HepG2 (cell line): ENCODE measurements around the gene CYBB. TPM values are rescaled to one million over a fixed set of nuclear protein-coding genes. Genes with fewer than 3 reads are reported as not detected.

ENCODE experiments used
- ATAC-seq: fragments of 200-7000 bp; cut with Tn5 transposase; 3 replicates; pipeline ENCODE4 v1.9.1; 2020; ENCODE audit warnings: mild to moderate bottlenecking, moderate library complexity
- BruUV-seq: library from RNA; stranded (reverse); fragments of 400-500 nt; replicated peaks from 2 replicates; lab custom pipeline; 2021; lab: Mats Ljungman, UMichigan
- CTCF ChIA-PET: fragments of 300-600 bp; formaldehyde crosslinking; extraction: SDS; loops from one replicate; lab custom pipeline; 2021; ENCODE audit warnings: low total read pairs, inconsistent platforms, low intra/inter-chr PET ratio; lab: Yijun Ruan, JAX
- POLR2A ChIA-PET: fragments of 350-600 bp; sonication (Branson Sonifier 250); formaldehyde crosslinking; loops from one replicate; lab custom pipeline; 2020; ENCODE audit warnings: antibody characterized with exemption, inconsistent platforms; lab: Yijun Ruan, JAX
- DNase-seq: peaks from one replicate; pipeline ENCODE4 v3.0.0-alpha.2; 2015; ENCODE audit warnings: low spot score
- FAIRE-seq: peaks from 3 replicates; lab custom pipeline; 2011; peaks lifted over from hg19 to GRCh38; lab: Jason Lieb, UNC
- H2AFZ ChIP-seq: one replicate; pipeline ENCODE4 v1.6.1; 2011; ENCODE audit warnings: low read length, inconsistent platforms
- H3K27ac ChIP-seq: fragments of 300-600 bp; 3 replicates; pipeline ENCODE4 v1.8.0; 2011; ENCODE audit warnings: mixed run types, mild to moderate bottlenecking, mixed read lengths, low read length, inconsistent platforms; ENCODE audit not compliant: insufficient read depth; ENCODE audit errors: extremely low read length
- H3K27me3 ChIP-seq, 2 experiments: fragments of 200-600 bp in 1 of 2; 2 replicates in 1 of 2; 3 replicates in 1 of 2; pipeline versions ENCODE4 v1.6.0 to v1.8.0; 2011; ENCODE audit warnings: low read length in 2 of 2, mild to moderate bottlenecking in 2 of 2, moderate library complexity in 2 of 2, inconsistent platforms in 1 of 2; ENCODE audit not compliant: insufficient read depth in 2 of 2, control insufficient read depth in 1 of 2
- H3K36me3 ChIP-seq, 2 experiments: fragments of 200-600 bp in 1 of 2; replicated peaks in 1 of 2; 2 replicates in 1 of 2; 3 replicates in 1 of 2; pipeline versions ENCODE4 v1.5.1 to v1.8.0; 2011; ENCODE audit warnings: low read length in 2 of 2, inconsistent platforms in 1 of 2; ENCODE audit not compliant: insufficient read depth in 2 of 2, control insufficient read depth in 1 of 2
- H3K4me1 ChIP-seq: 2 replicates; pipeline ENCODE4 v1.5.1; 2012; ENCODE audit warnings: low read length, inconsistent platforms; ENCODE audit not compliant: insufficient read depth
- H3K4me2 ChIP-seq: 2 replicates; pipeline ENCODE4 v1.6.0; 2011; ENCODE audit warnings: low read depth, low read length, inconsistent platforms
- H3K4me3 ChIP-seq, 3 experiments: fragments of 200-600 bp in 1 of 3; sonication (generic), shearing (Covaris generic) in 1 of 3; replicated peaks in 1 of 3; 2 replicates each; pipeline ENCODE4 v1.5.1; 2011 to 2016; ENCODE audit warnings: low read length in 3 of 3, inconsistent platforms in 2 of 3, low read depth in 2 of 3, mild to moderate bottlenecking in 2 of 3, control low read depth in 1 of 3, mixed read lengths in 1 of 3; ENCODE audit not compliant: insufficient read depth in 1 of 3
- H3K79me2 ChIP-seq: one replicate; pipeline ENCODE4 v1.6.1; 2011; ENCODE audit warnings: low read length, inconsistent platforms; ENCODE audit not compliant: insufficient read depth
- H3K9ac ChIP-seq: 2 replicates; pipeline ENCODE4 v1.6.0; 2011; ENCODE audit warnings: mild to moderate bottlenecking, low read depth, low read length, inconsistent platforms; ENCODE audit not compliant: insufficient read depth
- H3K9me3 ChIP-seq: 2 replicates; pipeline ENCODE4 v1.5.1; 2012; ENCODE audit warnings: mild to moderate bottlenecking, low read length
- H4K20me1 ChIP-seq: 2 replicates; pipeline ENCODE4 v1.6.0; 2011; ENCODE audit warnings: inconsistent platforms, mild to moderate bottlenecking, low read length, moderate library complexity; ENCODE audit not compliant: insufficient read depth
- EZH2 ChIP-seq: conservative IDR thresholded peaks from 2 replicates; pipeline ENCODE4 v1.6.1; 2012; ENCODE audit warnings: mild to moderate bottlenecking, low read depth, low read length, moderate library complexity
- GTF2F1 ChIP-seq: fragments of 150-350 bp; IDR thresholded peaks from 2 replicates; pipeline ENCODE4 v1.6.1; 2014; ENCODE audit warnings: low read length
- JUNB ChIP-seq: sonication (generic); formaldehyde crosslinking; IDR thresholded peaks from 2 replicates; pipeline ENCODE4 v1.8.0; 2022; ENCODE audit warnings: missing genetic modification reagents, mild to moderate bottlenecking, borderline replicate concordance
- KDM3A ChIP-seq: IDR thresholded peaks from 2 replicates; pipeline ENCODE4 v1.6.1; 2018; ENCODE audit warnings: low read depth, missing compliant biosample characterization
- KDM5B ChIP-seq: sonication (generic); formaldehyde crosslinking; IDR thresholded peaks from 2 replicates; pipeline ENCODE4 v1.4.0; 2020; ENCODE audit warnings: missing genetic modification reagents, mild to moderate bottlenecking, borderline replicate concordance
- MAFK ChIP-seq, 2 experiments: IDR thresholded peaks in 1 of 2; conservative IDR thresholded peaks in 1 of 2; 2 replicates each; pipeline ENCODE4 v1.6.1; 2011; ENCODE audit warnings: improper control_type of control experiment in 2 of 2, low read length in 2 of 2
- MLLT10 ChIP-seq: sonication (generic); formaldehyde crosslinking; IDR thresholded peaks from 2 replicates; pipeline ENCODE4 v1.4.0; 2020; ENCODE audit warnings: missing genetic modification reagents
- NR2F2 ChIP-seq: IDR thresholded peaks from 2 replicates; pipeline ENCODE4 v1.6.1; 2012; ENCODE audit warnings: low read depth, inconsistent platforms, borderline replicate concordance
- SMAD3 ChIP-seq: sonication (generic); formaldehyde crosslinking; IDR thresholded peaks from 2 replicates; pipeline ENCODE4 v1.4.0; 2020; ENCODE audit warnings: missing genetic modification reagents
- ZC3H13 ChIP-seq: sonication (generic); formaldehyde crosslinking; IDR thresholded peaks from 2 replicates; pipeline ENCODE4 v1.8.1; 2023; ENCODE audit warnings: mild to moderate bottlenecking, missing genetic modification reagents, moderate library complexity
- ZNF234 ChIP-seq: sonication (generic); formaldehyde crosslinking; conservative IDR thresholded peaks from 2 replicates; pipeline ENCODE4 v1.5.1; 2020; ENCODE audit warnings: mild to moderate bottlenecking, missing genetic modification reagents
- ZNF577 ChIP-seq: sonication (generic); formaldehyde crosslinking; IDR thresholded peaks from 2 replicates; pipeline ENCODE4 v1.4.0; 2020; ENCODE audit warnings: mild to moderate bottlenecking, low read depth, missing genetic modification reagents, borderline replicate concordance
- ZNF879 ChIP-seq: sonication (generic); formaldehyde crosslinking; IDR thresholded peaks from 2 replicates; pipeline ENCODE4 v1.8.1; 2023; ENCODE audit warnings: missing genetic modification reagents
- in situ Hi-C: cut with HindIII; loops from 2 replicates; pipeline ENCODE4 v1.10.0; 2017; ENCODE audit warnings: low pct_unique_long_range_greater_than_20kb; ENCODE audit not compliant: extremely low pct_ligation_motif_present
- intact Hi-C: fragments of 100-400 bp; cut with micrococcal nuclease; formaldehyde crosslinking; loops from one replicate; pipeline ENCODE4 v1.10.0; 2022; ENCODE audit not compliant: unreplicated experiment
- polyA plus RNA-seq, 8 experiments: library from polyadenylated mRNA; depleted of rRNA in 3 of 8; stranded (reverse) in 7 of 8; unstranded in 1 of 8; fragments of >200 nt; fragmentation: Illumina TruSeq in 4 of 8; extraction: Trizol in 4 of 8; gene quantifications; 2 replicates each; pipeline versions ENCODE4 v1.2.1 to v1.2.3, GENCODE V29; 2011 to 2016; ENCODE audit warnings: low read depth in 4 of 8, missing spikeins in 1 of 8, mixed read lengths in 1 of 8; ENCODE audit not compliant: insufficient read depth in 1 of 8
- total RNA-seq, 5 experiments: library from RNA; depleted of rRNA; stranded (reverse); fragments of >200 nt; fragmentation: Illumina TruSeq; extraction: Trizol; gene quantifications; 2 replicates each; pipeline ENCODE4 v1.2.3, GENCODE V29; 2016; ENCODE audit warnings: low read depth in 1 of 5
- TF ChIP-seq, protein P1 (sequence below): sonication (generic); formaldehyde crosslinking; IDR thresholded peaks from 2 replicates; pipeline ENCODE4 v1.9.0; 2021; ENCODE audit warnings: missing genetic modification reagents, mild to moderate bottlenecking, borderline replicate concordance

Gene CYBB
- total and polyA plus RNA-seq, 2 of the 13 experiments (the other 11 are each of a cell fraction or from before 2014, with no cell fraction given) = not detected

DNA sequence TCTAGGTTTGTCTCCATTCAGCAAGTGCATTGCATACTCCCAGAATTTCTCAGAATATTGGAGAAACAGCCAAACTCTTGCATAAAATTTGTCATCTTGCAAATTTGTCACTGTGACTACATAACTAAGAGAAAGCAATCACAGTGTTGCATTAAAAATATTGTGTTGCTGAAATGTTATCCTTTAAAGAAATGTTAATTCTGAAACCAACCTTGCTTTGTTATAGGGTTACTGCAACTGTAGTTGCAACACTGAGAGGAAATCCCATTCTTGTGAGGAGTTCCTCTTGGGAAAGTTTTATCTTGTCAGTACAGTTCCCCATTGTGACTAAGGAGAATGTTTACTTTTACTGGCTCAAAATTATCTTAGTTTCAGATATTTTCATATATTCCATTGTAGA lies 20.9 kb downstream of the CYBB start:
- POLR2A ChIA-PET = no interaction called here
- no peaks in the 10 kb centered on the region for H3K9me3 ChIP-seq
- no peak for FAIRE-seq

DNA sequence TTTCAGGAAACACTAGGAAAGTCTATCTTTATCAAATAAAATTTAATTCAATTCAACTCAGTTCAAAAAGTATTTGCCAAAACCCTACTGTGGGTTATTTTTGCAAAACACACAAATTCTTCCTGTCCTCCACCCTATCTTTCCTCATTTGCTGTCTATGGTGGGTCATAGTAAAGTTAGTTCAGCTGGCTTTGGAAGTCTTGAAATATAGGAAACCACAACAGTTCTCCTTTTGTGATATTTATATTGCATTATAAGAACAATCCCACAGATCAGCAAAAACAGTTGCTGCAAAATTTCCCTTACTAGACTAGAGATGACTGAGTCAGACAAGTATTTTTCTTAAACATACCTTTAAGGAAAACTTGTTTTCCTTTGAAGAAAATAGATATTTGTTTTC lies 22.2 kb downstream of the CYBB start:
- POLR2A ChIA-PET = no interaction called here
- Histone ChIP-seq H2AFZ (no peak overlapping the region), H3K27ac (no peak overlapping the region), H3K79me2 (no peaks in the 10 kb centered on the region), H3K4me2 (no peak overlapping the region), H3K9ac (no peak overlapping the region), H4K20me1 (no peaks in the 10 kb centered on the region), H3K4me3 (no peak overlapping the region), H3K9me3 (no peaks in the 10 kb centered on the region), H3K4me1 (no peaks in the 10 kb centered on the region), H3K27me3 (no peaks in the 10 kb centered on the region), H3K36me3 (no peaks in the 10 kb centered on the region)
- CTCF ChIA-PET = no interaction called here
- BruUV-seq = no TSS peak
- DNase-seq (no peak), ATAC-seq (no peak), FAIRE-seq (no peak)
- intact Hi-C loops (no loop called here), in situ Hi-C loops (no loop called here)
- no peak for TF ChIP-seq ZC3H13 (CRISPR knock-in tag)

More for the DNA sequence above, 20.9 kb downstream of the CYBB start:
- TF ChIP-seq ZNF879 (CRISPR knock-in tag) (no peak), MLLT10 (no peak), NR2F2 (no peak), JUNB (CRISPR knock-in tag) (no peak), GTF2F1 (no peak), SMAD3 (CRISPR knock-in tag) (no peak), KDM3A (no peak), KDM5B (CRISPR knock-in tag) (no peak), MAFK (conservative IDR thresholded peaks at IDR 0.05 in 1 of 2, IDR thresholded peaks at IDR 0.05 in 1 of 2; ENCODE audit: low read length in 2 of 2) (no peak; a peak in 2 of 4 replicates), ZNF234 (CRISPR knock-in tag) (no peak), ZNF577 (CRISPR knock-in tag) (no peak), EZH2 (no peak)
- TF ChIP-seq, protein P1, sequence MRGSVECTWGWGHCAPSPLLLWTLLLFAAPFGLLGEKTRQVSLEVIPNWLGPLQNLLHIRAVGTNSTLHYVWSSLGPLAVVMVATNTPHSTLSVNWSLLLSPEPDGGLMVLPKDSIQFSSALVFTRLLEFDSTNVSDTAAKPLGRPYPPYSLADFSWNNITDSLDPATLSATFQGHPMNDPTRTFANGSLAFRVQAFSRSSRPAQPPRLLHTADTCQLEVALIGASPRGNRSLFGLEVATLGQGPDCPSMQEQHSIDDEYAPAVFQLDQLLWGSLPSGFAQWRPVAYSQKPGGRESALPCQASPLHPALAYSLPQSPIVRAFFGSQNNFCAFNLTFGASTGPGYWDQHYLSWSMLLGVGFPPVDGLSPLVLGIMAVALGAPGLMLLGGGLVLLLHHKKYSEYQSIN (CRISPR knock-in tag) = no peak
- in situ Hi-C loops (no loop called here), intact Hi-C loops (no loop called here)
- Histone ChIP-seq H4K20me1 (no peaks in the 10 kb centered on the region), H2AFZ (no peak overlapping the region), H3K79me2 (no peaks in the 10 kb centered on the region), H3K27me3 (no peaks in the 10 kb centered on the region), H3K4me2 (no peak overlapping the region), H3K27ac (no peak overlapping the region), H3K9ac (no peak overlapping the region), H3K36me3 (no peaks in the 10 kb centered on the region), H3K4me1 (no peaks in the 10 kb centered on the region), H3K4me3 (no peak overlapping the region)
- ATAC-seq (no peak), DNase-seq (no peak)
- CTCF ChIA-PET = no interaction called here
- BruUV-seq = no TSS peak
